ENCODE measurements around the gene SEMA3B.
A peak's percentile ranks its signal among the peaks of the same experiment; 100 is the strongest.
"Not testable (repeated sequence)": the region's sequence is repeated elsewhere in the genome, so short reads cannot be mapped to it uniquely, and the experiment has no call there.

The SEMA3B gene

GRCh38 chr3:50269977-50270413 is 1.0 kb downstream of the SEMA3B start:
- no peak overlapping the region for H3K4me3 Mint-ChIP-seq
- no peak overlapping the region for H3K27ac Mint-ChIP-seq
- no peak for DNase-seq
- no peak for ATAC-seq
- peaks cover 38% of the 10 kb centered on the region for H3K27me3 Mint-ChIP-seq
- H3K4me1 Mint-ChIP-seq = peaks cover 19% of the 10 kb centered on the region
- H3K36me3 Mint-ChIP-seq (ENCODE audit: low read depth) = no peaks in the 10 kb centered on the region
- no peaks in the 10 kb centered on the region for H3K9me3 Mint-ChIP-seq

DNA sequence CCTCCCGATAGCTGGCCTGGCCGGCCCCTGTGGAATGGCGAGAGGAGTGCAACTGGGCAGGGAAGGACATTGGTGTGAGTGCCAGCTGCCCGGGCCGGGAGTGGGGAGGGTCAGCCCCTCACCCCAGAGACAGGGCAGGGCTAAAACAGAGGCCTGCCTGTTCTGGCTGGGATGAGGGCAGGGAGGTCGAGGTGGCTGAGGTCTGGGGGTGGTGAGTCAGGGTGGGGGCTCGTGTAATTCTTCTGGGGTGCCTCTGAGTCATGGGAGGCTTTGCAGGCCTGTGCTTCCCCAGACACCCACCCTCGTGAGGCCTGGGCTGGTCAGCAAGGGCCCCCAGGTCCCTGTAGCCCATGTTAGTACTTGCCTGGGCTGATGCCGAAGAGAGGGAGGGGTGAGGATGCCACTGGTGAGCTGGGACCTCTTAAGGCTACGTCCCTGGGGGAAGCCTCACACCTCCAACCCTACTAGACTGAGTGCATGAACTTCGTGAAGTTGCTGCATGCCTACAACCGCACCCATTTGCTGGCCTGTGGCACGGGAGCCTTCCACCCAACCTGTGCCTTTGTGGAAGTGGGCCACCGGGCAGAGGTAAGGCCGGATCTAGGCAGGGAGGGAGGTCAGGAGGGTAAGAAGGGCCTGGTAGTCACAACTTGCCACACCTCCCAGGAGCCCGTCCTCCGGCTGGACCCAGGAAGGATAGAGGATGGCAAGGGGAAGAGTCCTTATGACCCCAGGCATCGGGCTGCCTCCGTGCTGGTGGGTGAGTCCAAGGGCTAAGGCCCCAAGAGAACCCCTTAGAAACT is 1.7 kb downstream of the SEMA3B start:
- DNase-seq (no peak), ATAC-seq (no peak)
- Mint-ChIP-seq H3K36me3 (ENCODE audit: low read depth) (no peaks in the 10 kb centered on the region), H3K9me3 (no peaks in the 10 kb centered on the region), H3K27ac (no peak overlapping the region), H3K4me1 (peaks cover 25% of the 10 kb centered on the region), H3K27me3 (peaks cover 44% of the 10 kb centered on the region), H3K4me3 (no peak overlapping the region)

DNA sequence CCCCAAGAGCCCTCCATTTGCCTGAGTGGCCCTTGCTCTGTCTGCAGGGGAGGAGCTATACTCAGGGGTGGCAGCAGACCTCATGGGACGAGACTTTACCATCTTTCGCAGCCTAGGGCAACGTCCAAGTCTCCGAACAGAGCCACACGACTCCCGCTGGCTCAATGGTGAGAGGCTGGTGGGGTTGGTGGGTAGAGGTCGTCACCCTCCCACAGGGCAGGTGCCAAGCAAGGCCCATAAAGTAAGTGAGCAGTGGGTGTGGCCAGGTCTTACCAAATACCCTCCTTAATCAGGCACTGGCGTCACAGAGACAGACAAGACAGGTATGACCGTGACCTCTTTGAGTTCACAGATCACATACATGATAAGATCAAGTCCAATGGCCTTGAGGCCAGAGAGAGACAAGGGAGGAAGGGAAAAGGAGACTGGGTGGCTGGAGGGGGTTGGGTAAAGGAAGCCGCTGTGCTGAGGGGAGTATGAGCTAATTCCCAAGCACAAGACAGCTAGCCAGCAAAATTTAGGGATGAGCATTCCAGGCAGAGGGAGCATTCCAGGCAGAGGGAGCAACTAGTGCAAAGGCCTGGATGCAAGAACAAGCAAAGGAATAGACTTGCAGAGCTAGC is 2.5 kb downstream of the SEMA3B start:
- H3K27me3 Mint-ChIP-seq = peaks cover 47% of the 10 kb centered on the region
- H3K4me3 Mint-ChIP-seq = no peak overlapping the region
- H3K27ac Mint-ChIP-seq = no peak overlapping the region
- no peaks in the 10 kb centered on the region for H3K36me3 Mint-ChIP-seq (ENCODE audit: low read depth)
- no peaks in the 10 kb centered on the region for H3K9me3 Mint-ChIP-seq
- H3K4me1 Mint-ChIP-seq = peaks cover 30% of the 10 kb centered on the region
- ATAC-seq = no peak
- DNase-seq = no peak

- peaks cover 45% of the 10 kb centered on the region for H3K27me3 Mint-ChIP-seq
- H3K27ac Mint-ChIP-seq = not testable (repeated sequence)
These were observed 3.6 kb downstream of the SEMA3B start for GRCh38 chr3:50272538-50272910.

GRCh38 chr3:50272911-50273688 is 4.2 kb downstream of the SEMA3B start:
- Mint-ChIP-seq H3K36me3 (ENCODE audit: low read depth) (no peaks in the 10 kb centered on the region), H3K4me1 (peaks cover 30% of the 10 kb centered on the region), H3K4me3 (peak overlapping the region; percentile 48), H3K27ac (no peak overlapping the region), H3K27me3 (peaks cover 46% of the 10 kb centered on the region), H3K9me3 (no peaks in the 10 kb centered on the region)
- ATAC-seq = peak; percentile 85
- peak; percentile 97 for DNase-seq

More at GRCh38 chr3:50272538-50272910, 3.6 kb downstream of the SEMA3B start:
- not testable (repeated sequence) for H3K4me3 Mint-ChIP-seq; DNase-seq; ATAC-seq; H3K9me3 Mint-ChIP-seq; H3K36me3 Mint-ChIP-seq (ENCODE audit: low read depth)
- H3K4me1 Mint-ChIP-seq = peaks cover 30% of the 10 kb centered on the region

- Mint-ChIP-seq H3K36me3 (ENCODE audit: low read depth) (no peaks in the 10 kb centered on the region), H3K4me3 (no peak overlapping the region), H3K27me3 (peaks cover 42% of the 10 kb centered on the region), H3K4me1 (peaks cover 30% of the 10 kb centered on the region), H3K27ac (no peak overlapping the region), H3K9me3 (no peaks in the 10 kb centered on the region)
- no peak for DNase-seq
- ATAC-seq = no peak
These were observed 4.7 kb downstream of the SEMA3B start for GRCh38 chr3:50273689-50274065.

DNA sequence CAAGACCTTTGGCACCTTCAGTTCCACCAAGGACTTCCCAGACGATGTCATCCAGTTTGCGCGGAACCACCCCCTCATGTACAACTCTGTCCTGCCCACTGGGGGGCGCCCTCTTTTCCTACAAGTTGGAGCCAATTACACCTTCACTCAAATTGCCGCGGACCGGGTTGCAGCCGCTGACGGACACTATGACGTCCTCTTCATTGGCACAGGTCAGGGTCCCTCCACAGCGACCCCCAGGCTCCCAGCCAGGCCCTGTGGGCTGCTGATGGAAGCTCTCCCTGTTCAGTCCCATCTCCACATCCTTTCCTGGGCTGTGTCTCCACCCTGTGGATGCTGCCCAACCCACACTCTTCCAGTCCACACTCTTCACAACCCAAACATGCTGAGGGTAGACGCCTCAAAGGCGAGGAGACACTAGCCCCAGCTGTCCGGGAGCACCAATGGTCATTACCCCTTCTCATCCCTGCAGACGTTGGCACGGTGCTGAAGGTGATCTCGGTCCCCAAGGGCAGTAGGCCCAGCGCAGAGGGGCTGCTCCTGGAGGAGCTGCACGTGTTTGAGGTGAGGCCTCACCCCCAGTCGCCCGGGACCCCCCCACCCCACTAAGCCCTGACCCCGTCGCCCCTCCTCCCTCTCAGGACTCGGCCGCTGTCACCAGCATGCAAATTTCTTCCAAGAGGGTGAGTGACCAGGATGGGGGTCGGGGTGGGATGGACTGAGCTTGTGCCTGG is 5.6 kb downstream of the SEMA3B start:
- Mint-ChIP-seq H3K27me3 (peaks cover 38% of the 10 kb centered on the region), H3K36me3 (ENCODE audit: low read depth) (no peaks in the 10 kb centered on the region), H3K4me3 (no peak overlapping the region), H3K4me1 (peaks cover 30% of the 10 kb centered on the region), H3K9me3 (no peaks in the 10 kb centered on the region), H3K27ac (no peak overlapping the region)
- ATAC-seq = peak; percentile 35
- DNase-seq = peak; percentile 82

DNA sequence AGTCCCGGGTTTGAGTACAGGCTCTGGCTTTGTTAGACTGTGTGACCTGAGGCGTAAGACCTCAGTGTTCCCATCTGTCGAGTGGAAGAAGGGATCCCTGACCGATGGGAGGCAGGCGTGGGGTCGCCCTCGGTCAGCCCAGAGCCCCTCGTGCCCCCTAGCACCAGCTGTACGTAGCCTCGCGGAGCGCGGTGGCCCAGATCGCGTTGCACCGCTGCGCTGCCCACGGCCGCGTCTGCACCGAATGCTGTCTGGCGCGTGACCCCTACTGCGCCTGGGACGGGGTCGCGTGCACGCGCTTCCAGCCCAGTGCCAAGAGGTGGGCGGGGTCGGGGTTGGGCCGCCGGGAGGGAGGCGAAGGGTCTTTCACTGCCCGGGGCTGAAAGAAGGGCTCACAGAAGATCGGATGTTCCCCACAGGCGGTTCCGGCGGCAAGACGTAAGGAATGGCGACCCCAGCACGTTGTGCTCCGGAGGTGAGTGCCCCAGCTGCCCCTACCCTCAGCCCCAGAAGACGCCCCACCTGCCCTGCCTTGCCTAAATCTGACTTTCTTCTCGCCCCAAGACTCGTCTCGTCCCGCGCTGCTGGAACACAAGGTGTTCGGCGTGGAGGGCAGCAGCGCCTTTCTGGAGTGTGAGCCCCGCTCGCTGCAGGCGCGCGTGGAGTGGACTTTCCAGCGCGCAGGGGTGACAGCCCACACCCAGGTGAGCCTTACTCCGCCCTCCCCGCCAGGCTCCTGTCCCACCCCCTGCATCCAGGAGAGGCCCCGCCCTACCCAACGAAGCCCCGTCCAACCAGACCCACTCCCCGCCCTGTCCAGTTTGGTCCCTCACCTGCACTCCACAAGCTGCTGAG is 6.4 kb downstream of the SEMA3B start:
- no peak overlapping the region for H3K4me3 Mint-ChIP-seq

GRCh38 chr3:50275996-50276761 is 7.2 kb downstream of the SEMA3B start:
- Mint-ChIP-seq H3K36me3 (ENCODE audit: low read depth) (no peaks in the 10 kb centered on the region), H3K27ac (no peak overlapping the region), H3K27me3 (peaks cover 38% of the 10 kb centered on the region), H3K9me3 (no peaks in the 10 kb centered on the region), H3K4me3 (peak overlapping the region; percentile 4), H3K4me1 (peaks cover 30% of the 10 kb centered on the region)
- ATAC-seq = no peak
- peak; percentile 27 for DNase-seq

More for the DNA sequence above, 6.4 kb downstream of the SEMA3B start:
- H3K36me3 Mint-ChIP-seq (ENCODE audit: low read depth) = no peaks in the 10 kb centered on the region
- H3K27ac Mint-ChIP-seq = no peak overlapping the region
- ATAC-seq (no peak), DNase-seq (no peak)
- peaks cover 30% of the 10 kb centered on the region for H3K4me1 Mint-ChIP-seq
- H3K27me3 Mint-ChIP-seq = peaks cover 38% of the 10 kb centered on the region
- no peaks in the 10 kb centered on the region for H3K9me3 Mint-ChIP-seq

DNA sequence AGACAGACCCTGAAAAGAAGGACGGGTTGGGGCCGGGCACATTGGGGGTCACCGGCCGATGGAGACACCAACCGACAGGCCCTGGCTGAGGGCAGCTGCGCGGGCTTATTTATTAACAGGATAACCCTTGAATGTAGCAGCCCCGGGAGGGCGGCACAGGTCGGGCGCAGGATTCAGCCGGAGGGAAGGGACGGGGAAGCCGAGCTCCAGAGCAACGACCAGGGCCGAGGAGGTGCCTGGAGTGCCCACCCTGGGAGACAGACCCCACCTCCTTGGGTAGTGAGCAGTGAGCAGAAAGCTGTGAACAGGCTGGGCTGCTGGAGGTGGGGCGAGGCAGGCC is 7.8 kb downstream of the SEMA3B start:
- Mint-ChIP-seq H3K36me3 (ENCODE audit: low read depth) (no peaks in the 10 kb centered on the region), H3K4me1 (peaks cover 30% of the 10 kb centered on the region), H3K27ac (no peak overlapping the region), H3K4me3 (no peak overlapping the region), H3K9me3 (no peaks in the 10 kb centered on the region), H3K27me3 (peaks cover 38% of the 10 kb centered on the region)
- DNase-seq = no peak
- ATAC-seq = no peak

DNA sequence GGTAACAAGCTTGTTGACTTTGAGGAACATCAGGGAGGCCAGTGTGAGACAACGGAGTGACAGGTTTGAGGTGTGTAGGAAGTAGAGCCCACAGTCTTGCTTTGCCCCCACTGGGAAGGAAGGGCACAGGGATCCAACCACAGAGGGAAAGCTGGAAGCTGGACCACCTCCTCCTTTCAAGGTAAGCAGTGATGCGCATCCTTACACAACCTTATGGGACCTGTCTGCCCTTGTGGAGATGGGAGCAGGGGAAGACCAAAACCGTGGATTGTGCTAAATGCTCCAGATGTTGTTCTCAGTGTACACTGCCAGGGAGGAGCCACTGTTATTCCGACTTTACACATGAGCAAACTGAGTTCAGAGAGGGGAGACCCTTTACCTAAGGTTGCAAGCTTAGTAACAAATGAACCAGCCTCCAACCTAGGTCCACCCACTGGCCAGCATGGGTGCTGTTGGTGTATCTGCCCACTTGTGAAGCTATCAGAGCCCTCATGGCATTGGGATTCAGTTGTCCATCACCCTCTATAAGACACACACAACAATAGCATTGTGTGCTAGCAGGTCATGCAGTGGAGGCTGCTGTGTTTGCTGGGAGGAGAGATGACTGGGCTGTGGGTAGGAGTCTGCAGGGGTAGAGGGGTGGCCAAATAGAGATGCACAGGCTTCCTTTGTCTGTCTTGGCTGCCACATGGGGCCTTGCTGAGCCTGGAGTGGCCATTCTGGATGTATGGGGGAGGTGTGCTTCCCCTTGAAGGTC is 9.4 kb downstream of the SEMA3B start:
- peaks cover 21% of the 10 kb centered on the region for H3K4me1 Mint-ChIP-seq
- no peaks in the 10 kb centered on the region for H3K9me3 Mint-ChIP-seq
- DNase-seq = no peak
- no peak overlapping the region for H3K4me3 Mint-ChIP-seq
- H3K27me3 Mint-ChIP-seq = peaks cover 33% of the 10 kb centered on the region
- no peaks in the 10 kb centered on the region for H3K36me3 Mint-ChIP-seq (ENCODE audit: low read depth)
- peak; percentile 27 for ATAC-seq
- no peak overlapping the region for H3K27ac Mint-ChIP-seq

DNA sequence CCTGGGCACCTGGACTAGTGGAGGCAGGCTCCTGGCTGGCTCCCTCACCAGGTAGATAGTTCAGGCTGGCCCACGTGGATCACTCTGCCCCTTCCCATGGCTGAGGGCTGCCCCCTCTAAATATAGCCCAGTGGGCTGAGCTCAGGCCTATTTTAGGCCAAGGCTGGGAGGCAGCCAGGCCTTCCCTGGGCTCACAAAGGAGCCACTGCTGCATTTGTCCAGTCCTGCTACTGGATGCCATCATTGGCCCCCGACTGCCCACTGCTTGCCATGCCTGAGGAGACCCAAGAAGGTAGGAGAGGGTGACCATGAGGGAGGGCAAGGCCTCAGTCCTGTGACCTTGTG is 9.9 kb downstream of the SEMA3B start, which contains the start of gene LSMEM2:
Gene LSMEM2 (plus strand): TSS at position 208 of the 345 bp plus-strand sequence. CDS start 27 bp downstream, at position 235.
- DNase-seq = no peak
- H3K36me3 Mint-ChIP-seq (ENCODE audit: low read depth) = no peaks in the 10 kb centered on the region
- H3K27ac Mint-ChIP-seq = no peak within 1 kb of the TSS
- ATAC-seq = no peak
- H3K4me3 Mint-ChIP-seq = no peak within 1 kb of the TSS
- H3K9me3 Mint-ChIP-seq = no peaks in the 10 kb centered on the region
- H3K27me3 Mint-ChIP-seq = peaks cover 32% of the 10 kb centered on the region
- H3K4me1 Mint-ChIP-seq = peaks cover 20% of the 10 kb centered on the region
